ENCODE measurements around the gene TMEM72.
A peak's percentile ranks its signal among the peaks of the same experiment; 100 is the strongest.
"Not testable (repeated sequence)": the region's sequence is repeated elsewhere in the genome, so short reads cannot be mapped to it uniquely, and the experiment has no call there.

The TMEM72 gene

GRCh38 chr10:44864051-44864450, 47.1 kb upstream of the TMEM72 start:
- peaks cover 6% of the 10 kb centered on the region for H3K79me1 ChIP-seq (ENCODE audit: low read length)
- WGBS (ENCODE audit: extremely low coverage, insufficient coverage, insufficient read length), result no CpG with 5 or more reads among the region's 17 CpGs
- no peak overlapping the region for H3K4me3 ChIP-seq (ENCODE audit: low read depth, low read length)
- peak; percentile 51 to 62 for DNase-seq
- no peaks in the 10 kb centered on the region for H3K79me2 ChIP-seq (ENCODE audit: control insufficient read depth, insufficient read depth, low read length, poor library complexity)
- H3K27ac ChIP-seq (ENCODE audit: low read depth, low read length), result no peak overlapping the region
- H3K4ac ChIP-seq (ENCODE audit: low read depth, low read length), result no peak overlapping the region
- H3K9me3 ChIP-seq (ENCODE audit: insufficient read depth, low read depth, low read length), result peaks cover 1% of the 10 kb centered on the region
- peak overlapping the region; percentile 67 for H3K4me2 ChIP-seq (ENCODE audit: low read length)
- no peak overlapping the region for H3K9ac ChIP-seq (ENCODE audit: low read length)
- no peak overlapping the region for H2BK12ac ChIP-seq (ENCODE audit: low read length)
- H3K4me1 ChIP-seq (ENCODE audit: control insufficient read depth in 1 of 2, insufficient read depth in 2 of 2, low read length in 2 of 2), result peaks cover 8 to 18% of the 10 kb centered on the region in 2 experiments
- no peak overlapping the region for H2BK5ac ChIP-seq (ENCODE audit: low read depth, low read length, poor library complexity)
- H3K36me3 ChIP-seq (ENCODE audit: control insufficient read depth in 1 of 2, insufficient read depth in 2 of 2, low read length in 2 of 2), result no peaks in the 10 kb centered on the region
- no peak overlapping the region for H3K18ac ChIP-seq (ENCODE audit: low read length)
- H2AK5ac ChIP-seq (ENCODE audit: low read length), result no peak overlapping the region
- peak overlapping the region; percentile 32 for H4K8ac ChIP-seq (ENCODE audit: low read depth, low read length)
- peak overlapping the region; percentile 0 for H4K91ac ChIP-seq (ENCODE audit: low read depth, low read length)
- no peaks in the 10 kb centered on the region for H3K27me3 ChIP-seq (ENCODE audit: insufficient read depth, low read length)
- H2AFZ ChIP-seq (ENCODE audit: insufficient read depth, low read length, poor library complexity), result peak overlapping the region; percentile 50
- H2BK120ac ChIP-seq (ENCODE audit: insufficient read depth, low read length, poor library complexity), result no peak overlapping the region
- H4K12ac ChIP-seq (ENCODE audit: low read depth, low read length), result no peak overlapping the region
- no peak overlapping the region for H3K23ac ChIP-seq (ENCODE audit: low read length)
- H3K14ac ChIP-seq (ENCODE audit: low read length), result no peak overlapping the region

- Histone ChIP-seq H3K4me1 (ENCODE audit: control insufficient read depth in 1 of 2, insufficient read depth in 2 of 2, low read length in 2 of 2) (peaks cover 8 to 18% of the 10 kb centered on the region in 2 experiments), H2BK12ac (ENCODE audit: low read length) (peak overlapping the region; percentile 20), H3K4me3 (ENCODE audit: low read depth, low read length) (peak overlapping the region; percentile 65), H3K4me2 (ENCODE audit: low read length) (peak overlapping the region; percentile 67), H3K36me3 (ENCODE audit: control insufficient read depth in 1 of 2, insufficient read depth in 2 of 2, low read length in 2 of 2) (no peaks in the 10 kb centered on the region), H2BK5ac (ENCODE audit: low read depth, low read length, poor library complexity) (no peak overlapping the region), H3K14ac (ENCODE audit: low read length) (peak overlapping the region; percentile 41), H3K9me3 (ENCODE audit: insufficient read depth, low read depth, low read length) (peaks cover 1% of the 10 kb centered on the region), H3K27ac (ENCODE audit: low read depth, low read length) (no peak overlapping the region), H2AK5ac (ENCODE audit: low read length) (no peak overlapping the region), H3K9ac (ENCODE audit: low read length) (no peak overlapping the region), H3K27me3 (ENCODE audit: insufficient read depth, low read length) (no peaks in the 10 kb centered on the region), H4K12ac (ENCODE audit: low read depth, low read length) (no peak overlapping the region), H2BK120ac (ENCODE audit: insufficient read depth, low read length, poor library complexity) (no peak overlapping the region), H3K18ac (ENCODE audit: low read length) (no peak overlapping the region), H3K79me1 (ENCODE audit: low read length) (peaks cover 6% of the 10 kb centered on the region), H2AFZ (ENCODE audit: insufficient read depth, low read length, poor library complexity) (peak overlapping the region; percentile 50), H3K23ac (ENCODE audit: low read length) (no peak overlapping the region), H4K91ac (ENCODE audit: low read depth, low read length) (peak overlapping the region; percentile 42), H4K8ac (ENCODE audit: low read depth, low read length) (peak overlapping the region; percentile 32), H3K4ac (ENCODE audit: low read depth, low read length) (no peak overlapping the region), H3K79me2 (ENCODE audit: control insufficient read depth, insufficient read depth, low read length, poor library complexity) (no peaks in the 10 kb centered on the region)
- no CpG with 5 or more reads among the region's 42 CpGs for WGBS (ENCODE audit: extremely low coverage, insufficient coverage, insufficient read length)
- DNase-seq, result peak; percentile 87 to 93
Measured at GRCh38 chr10:44864637-44865288, 46.4 kb upstream of the TMEM72 start.

- peaks cover 6% of the 10 kb centered on the region for H3K79me1 ChIP-seq (ENCODE audit: low read length)
- H3K4ac ChIP-seq (ENCODE audit: low read depth, low read length), result no peak overlapping the region
- H3K27ac ChIP-seq (ENCODE audit: low read depth, low read length), result no peak overlapping the region
- H3K23ac ChIP-seq (ENCODE audit: low read length), result no peak overlapping the region
- no peaks in the 10 kb centered on the region for H3K79me2 ChIP-seq (ENCODE audit: control insufficient read depth, insufficient read depth, low read length, poor library complexity)
- H3K36me3 ChIP-seq (ENCODE audit: control insufficient read depth in 1 of 2, insufficient read depth in 2 of 2, low read length in 2 of 2), result no peaks in the 10 kb centered on the region
- no peak overlapping the region for H3K18ac ChIP-seq (ENCODE audit: low read length)
- H3K27me3 ChIP-seq (ENCODE audit: insufficient read depth, low read length), result no peaks in the 10 kb centered on the region
- no peak overlapping the region for H4K91ac ChIP-seq (ENCODE audit: low read depth, low read length)
- H2BK12ac ChIP-seq (ENCODE audit: low read length), result no peak overlapping the region
- H3K4me2 ChIP-seq (ENCODE audit: low read length), result peak overlapping the region; percentile 8
- H3K14ac ChIP-seq (ENCODE audit: low read length), result no peak overlapping the region
- no peak overlapping the region for H3K9ac ChIP-seq (ENCODE audit: low read length)
- peaks cover 1% of the 10 kb centered on the region for H3K9me3 ChIP-seq (ENCODE audit: insufficient read depth, low read depth, low read length)
- no peak overlapping the region for H4K8ac ChIP-seq (ENCODE audit: low read depth, low read length)
- DNase-seq, result no peak
- no peak overlapping the region for H2BK120ac ChIP-seq (ENCODE audit: insufficient read depth, low read length, poor library complexity)
- H4K12ac ChIP-seq (ENCODE audit: low read depth, low read length), result no peak overlapping the region
- no peak overlapping the region for H3K4me3 ChIP-seq (ENCODE audit: low read depth, low read length)
- no CpG with 5 or more reads among the region's 16 CpGs for WGBS (ENCODE audit: extremely low coverage, insufficient coverage, insufficient read length)
- H2AFZ ChIP-seq (ENCODE audit: insufficient read depth, low read length, poor library complexity), result no peak overlapping the region
- no peak overlapping the region for H2BK5ac ChIP-seq (ENCODE audit: low read depth, low read length, poor library complexity)
- peaks cover 8 to 18% of the 10 kb centered on the region in 2 experiments for H3K4me1 ChIP-seq (ENCODE audit: control insufficient read depth in 1 of 2, insufficient read depth in 2 of 2, low read length in 2 of 2)
- no peak overlapping the region for H2AK5ac ChIP-seq (ENCODE audit: low read length)
Measured at GRCh38 chr10:44865289-44865671, 45.9 kb upstream of the TMEM72 start.

- WGBS (ENCODE audit: extremely low coverage, insufficient coverage, insufficient read length), result no CpG with 5 or more reads among the region's 2 CpGs
Measured at GRCh38 chr10:44866367-44866766, 44.8 kb upstream of the TMEM72 start.

More at GRCh38 chr10:44866367-44866766, 44.8 kb upstream of the TMEM72 start:
- H3K4me1 ChIP-seq (ENCODE audit: control insufficient read depth in 1 of 2, insufficient read depth in 2 of 2, low read length in 2 of 2), result peaks cover 4 to 12% of the 10 kb centered on the region in 2 experiments
- not testable (repeated sequence) for H2BK5ac ChIP-seq (ENCODE audit: low read depth, low read length, poor library complexity); H4K91ac ChIP-seq (ENCODE audit: low read depth, low read length); DNase-seq; H3K27me3 ChIP-seq (ENCODE audit: insufficient read depth, low read length); H2AK5ac ChIP-seq (ENCODE audit: low read length); H3K9me3 ChIP-seq (ENCODE audit: insufficient read depth, low read depth, low read length); H3K27ac ChIP-seq (ENCODE audit: low read depth, low read length); H3K79me1 ChIP-seq (ENCODE audit: low read length); H4K12ac ChIP-seq (ENCODE audit: low read depth, low read length); H3K36me3 ChIP-seq (ENCODE audit: control insufficient read depth in 1 of 2, insufficient read depth in 2 of 2, low read length in 2 of 2); H2BK120ac ChIP-seq (ENCODE audit: insufficient read depth, low read length, poor library complexity); H3K9ac ChIP-seq (ENCODE audit: low read length); H3K18ac ChIP-seq (ENCODE audit: low read length); H3K4me3 ChIP-seq (ENCODE audit: low read depth, low read length); H4K8ac ChIP-seq (ENCODE audit: low read depth, low read length); H3K23ac ChIP-seq (ENCODE audit: low read length); H2AFZ ChIP-seq (ENCODE audit: insufficient read depth, low read length, poor library complexity); H3K79me2 ChIP-seq (ENCODE audit: control insufficient read depth, insufficient read depth, low read length, poor library complexity); H3K14ac ChIP-seq (ENCODE audit: low read length); H3K4ac ChIP-seq (ENCODE audit: low read depth, low read length); H3K4me2 ChIP-seq (ENCODE audit: low read length); H2BK12ac ChIP-seq (ENCODE audit: low read length)

Measured in trophoblast cell (in vitro differentiated cells and primary cell).